K562 (cell line): ENCODE results near the gene SLC22A6. TPM values are rescaled to one million over a fixed set of nuclear protein-coding genes. Genes with fewer than 3 reads are reported as not detected.
A peak's percentile ranks its signal among the peaks of the same experiment; 100 is the strongest.

Source experiments
- ATAC-seq: fragments of 200-7000 bp; cut with Tn5 transposase; 3 replicates; pipeline ENCODE4 v1.9.1; 2020; ENCODE audit warnings: moderate library complexity
- BruUV-seq: library from RNA; stranded (reverse); fragments of 400-500 nt; replicated peaks from 2 replicates; lab custom pipeline; 2021; lab: Mats Ljungman, UMichigan
- CTCF ChIA-PET: fragments of 300-600 bp; formaldehyde crosslinking; extraction: SDS; loops from one replicate; lab custom pipeline; 2021; ENCODE audit warnings: low intra/inter-chr PET ratio; lab: Yijun Ruan, JAX
- POLR2A ChIA-PET: fragments of 300-600, 350-650 bp; sonication (Branson Sonifier 250); formaldehyde crosslinking; extraction: SDS; loops from one replicate; lab custom pipeline; 2021; ENCODE audit warnings: antibody characterized with exemption, inconsistent platforms; lab: Yijun Ruan, JAX
- DNase-seq, 4 experiments: peaks; one replicate each; pipeline versions ENCODE4 v3.0.0 to v3.0.0-alpha.2; 2011 to 2018; ENCODE audit warnings: low spot score in 3 of 4, mixed read lengths in 3 of 4; ENCODE audit errors: extremely low read depth in 1 of 4
- FAIRE-seq: peaks from 2 replicates; lab custom pipeline; 2011; peaks lifted over from hg19 to GRCh38; lab: Jason Lieb, UNC
- H2AFZ ChIP-seq: 2 replicates; pipeline ENCODE4 v1.6.0; 2011; ENCODE audit warnings: low read depth, low read length, control low read depth, inconsistent platforms
- H3K27ac ChIP-seq: fragments of 200-600 bp; 3 replicates; pipeline ENCODE4 v1.8.0; 2011; ENCODE audit warnings: low read depth, mild to moderate bottlenecking, control low read depth, inconsistent platforms, low read length, moderate library complexity, mixed read lengths; ENCODE audit errors: extremely low read depth
- H3K27me3 ChIP-seq, 2 experiments: fragments of 300-600 bp in 1 of 2; 2 replicates in 1 of 2; 3 replicates in 1 of 2; pipeline versions ENCODE4 v1.6.0 to v1.8.0; 2011; ENCODE audit warnings: inconsistent platforms in 2 of 2, low read length in 2 of 2, mild to moderate bottlenecking in 1 of 2, mixed read lengths in 1 of 2, moderate library complexity in 1 of 2; ENCODE audit not compliant: control insufficient read depth in 2 of 2, insufficient read depth in 2 of 2
- H3K36me3 ChIP-seq: fragments of 300-600 bp; 3 replicates; pipeline ENCODE4 v1.8.0; 2011; ENCODE audit warnings: mild to moderate bottlenecking, low read length, inconsistent platforms; ENCODE audit not compliant: control insufficient read depth, insufficient read depth
- H3K4me1 ChIP-seq, 2 experiments: fragments of 200-600 bp in 1 of 2; replicated peaks in 1 of 2; 2 replicates in 1 of 2; 3 replicates in 1 of 2; pipeline versions ENCODE4 v1.5.1 to v1.8.0; 2011; ENCODE audit warnings: inconsistent platforms in 2 of 2, low read length in 2 of 2, mild to moderate bottlenecking in 1 of 2, mixed read lengths in 1 of 2, moderate library complexity in 1 of 2; ENCODE audit not compliant: control insufficient read depth in 2 of 2, insufficient read depth in 2 of 2
- H3K4me2 ChIP-seq: 2 replicates; pipeline ENCODE4 v1.6.1; 2011; ENCODE audit warnings: low read length, control low read depth, inconsistent platforms, mixed read lengths; ENCODE audit not compliant: insufficient read depth
- H3K4me3 ChIP-seq: fragments of 200-600 bp; sonication (generic), shearing (Covaris generic); 2 replicates; pipeline ENCODE4 v1.5.1; 2016; ENCODE audit warnings: control low read depth, inconsistent platforms
- H3K79me2 ChIP-seq: fragments of 200-600 bp; 3 replicates; pipeline ENCODE4 v1.8.0; 2011; ENCODE audit warnings: low read length, inconsistent platforms; ENCODE audit not compliant: control insufficient read depth, insufficient read depth
- H3K9ac ChIP-seq, 2 experiments: 2 replicates each; pipeline versions ENCODE4 v1.6.0 to v1.6.1; 2011; ENCODE audit warnings: low read depth in 2 of 2, low read length in 2 of 2, control low read depth in 1 of 2, inconsistent platforms in 1 of 2, mild to moderate bottlenecking in 1 of 2, mixed read lengths in 1 of 2; ENCODE audit not compliant: insufficient read depth in 1 of 2
- H3K9me1 ChIP-seq: one replicate; pipeline ENCODE4 v1.6.0; 2011; ENCODE audit warnings: inconsistent platforms, mild to moderate bottlenecking, low read length, moderate library complexity; ENCODE audit not compliant: control insufficient read depth, insufficient read depth
- H3K9me3 ChIP-seq: replicated peaks from 2 replicates; pipeline ENCODE4 v1.5.1; 2011; ENCODE audit warnings: low read depth, low read length, inconsistent platforms; ENCODE audit not compliant: control insufficient read depth, insufficient read depth
- H4K20me1 ChIP-seq: replicated peaks from 2 replicates; pipeline ENCODE4 v1.6.1; 2011; ENCODE audit warnings: low read length, inconsistent platforms, mixed read lengths; ENCODE audit not compliant: control insufficient read depth, insufficient read depth
- HDAC3 ChIP-seq: fragments of 450-650 bp; IDR thresholded peaks from 2 replicates; pipeline ENCODE4 v1.6.1; 2018; ENCODE audit warnings: borderline replicate concordance, mild to moderate bottlenecking, moderate library complexity; ENCODE audit not compliant: partially characterized antibody
- MBD2 ChIP-seq: sonication (generic); IDR thresholded peaks from 2 replicates; pipeline ENCODE4 v1.6.1; 2016; ENCODE audit warnings: low read depth, borderline replicate concordance
- NR2C2 ChIP-seq, 2 experiments: fragments of 200-800 bp in 1 of 2; sonication (Bioruptor generic) in 1 of 2; sonication (generic) in 1 of 2; formaldehyde crosslinking in 1 of 2; IDR thresholded peaks; 2 replicates each; pipeline versions ENCODE4 v1.6.1 to v1.8.0; 2016 to 2022; ENCODE audit warnings: mild to moderate bottlenecking in 1 of 2, missing compliant biosample characterization in 1 of 2, missing genetic modification characterization in 1 of 2, missing genetic modification reagents in 1 of 2
- RBBP5 ChIP-seq: fragments of 200-600 bp; sonication (generic); IDR thresholded peaks from 2 replicates; pipeline ENCODE4 v1.6.1; 2012; ENCODE audit warnings: borderline replicate concordance, mild to moderate bottlenecking, low read length, control low read depth, inconsistent platforms; ENCODE audit not compliant: insufficient read depth, poor library complexity, severe bottlenecking
- TCF7L2 ChIP-seq: fragments of 150-350 bp; IDR thresholded peaks from 2 replicates; pipeline ENCODE4 v1.6.1; 2016; ENCODE audit warnings: low read depth, mild to moderate bottlenecking, low read length, moderate library complexity
- WGBS: fragments of 100-300 bp; shearing (Covaris generic); methylation state at CpG from one replicate; pipeline ENCODE4 v1.1.6; 2016; ENCODE audit warnings: low coverage, mixed read lengths; ENCODE audit not compliant: insufficient coverage; ENCODE audit errors: missing lambda C conversion rate; 5-methylcytosine and 5-hydroxymethylcytosine counted together
- in situ Hi-C: fragments of 300-500 bp; cut with MboI; formaldehyde crosslinking; loops from 4 replicates; pipeline ENCODE4 v1.15.0; 2018; ENCODE audit warnings: inconsistent platforms, mixed read lengths
- intact Hi-C: fragments of 100-400 bp; cut with micrococcal nuclease; formaldehyde crosslinking; loops from 2 replicates; pipeline ENCODE4 v1.14.2; 2022
- polyA plus RNA-seq, 8 experiments: library from polyadenylated mRNA; depleted of rRNA in 4 of 8; stranded (reverse) in 5 of 8; unstranded in 3 of 8; fragments of >200 nt; fragmentation: Nextera tagmentation in 2 of 8; fragmentation: Illumina TruSeq in 1 of 8; extraction: Ambion mirVana in 2 of 8; extraction: Trizol in 1 of 8; gene quantifications; 2 replicates each; pipeline versions ENCODE4 v1.2.1 to v1.2.3, GENCODE V29; 2011 to 2014; ENCODE audit warnings: inconsistent platforms in 1 of 8, missing spikeins in 1 of 8
- total RNA-seq, 7 experiments: library from RNA; depleted of rRNA in 6 of 7; stranded (reverse); fragments of >200 nt in 6 of 7; fragmentation: Illumina TruSeq in 2 of 7; extraction: Trizol in 2 of 7; gene quantifications; 2 replicates each; pipeline versions ENCODE4 v1.2.1 to v1.2.3, GENCODE V29; 2011 to 2021; ENCODE audit warnings: low replicate concordance in 1 of 7
- TF ChIP-seq, protein P1 (sequence below), 2 experiments: IDR thresholded peaks in 1 of 2; conservative IDR thresholded peaks in 1 of 2; 2 replicates each; pipeline ENCODE4 v1.6.1; 2016; ENCODE audit warnings: low read depth in 2 of 2, mild to moderate bottlenecking in 1 of 2, missing compliant biosample characterization in 1 of 2, missing genetic modification characterization in 1 of 2, moderate library complexity in 1 of 2
- TF ChIP-seq, protein P2 (sequence below): fragments of 450-650 bp; conservative IDR thresholded peaks from 2 replicates; pipeline ENCODE4 v1.6.1; 2016; ENCODE audit warnings: missing genetic modification characterization, low read depth, mild to moderate bottlenecking, missing compliant biosample characterization, moderate library complexity

The SLC22A6 gene
- total and polyA plus RNA-seq, 9 of the 15 experiments (the other 6 are each of a cell fraction or from before 2014, with no cell fraction given) = not detected

DNA sequence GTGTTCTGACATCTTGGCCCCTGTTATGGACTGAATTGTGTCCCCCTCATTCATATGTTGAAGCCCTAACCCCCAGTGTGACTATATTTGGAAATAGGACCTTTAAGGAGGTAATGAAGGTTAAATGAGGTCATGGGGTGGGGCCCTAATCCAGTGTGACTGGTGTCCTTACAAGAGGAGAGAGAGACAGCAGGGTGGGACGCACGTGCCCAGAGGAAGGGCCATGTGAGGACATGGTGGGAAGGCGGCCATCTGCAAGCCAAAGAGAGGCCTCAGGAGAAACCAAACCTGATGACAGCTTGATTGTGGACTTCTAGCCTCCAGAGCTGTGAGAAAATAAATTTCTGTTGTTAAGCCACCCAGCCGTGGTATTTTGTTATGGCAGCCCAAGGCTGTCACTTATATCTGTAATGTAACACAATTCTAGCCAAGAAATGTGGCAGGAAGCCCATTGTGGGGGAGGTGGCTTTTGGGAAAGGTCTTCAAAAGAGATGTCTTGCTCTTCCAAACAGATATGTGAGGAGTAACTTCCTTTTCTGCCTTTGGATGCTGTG is 23.7 kb downstream of the SLC22A6 start:
- H3K36me3 ChIP-seq = no peaks in the 10 kb centered on the region
- ChIA-PET CTCF (no interaction called here), POLR2A (interaction anchor here (0.5 kb wide), 1 partner anchor 39 kb away, joined by 4 read pairs; no protein-coding TSS in a partner anchor)
- FAIRE-seq (no peak), ATAC-seq (no peak; the same call in 2 of the 3 replicates), DNase-seq (no peak)
- in situ Hi-C loops = no loop called here
- H3K79me2 ChIP-seq = no peaks in the 10 kb centered on the region
- WGBS = 8% methylated on average over 4 of the region's 4 CpGs
- no peaks in the 10 kb centered on the region; the same call in 1 of the 2 replicates for H4K20me1 ChIP-seq
- H3K9ac ChIP-seq = no peak overlapping the region; a peak in 1 of 4 replicates
- H3K9me3 ChIP-seq = no peaks in the 10 kb centered on the region
- H3K9me1 ChIP-seq = no peaks in the 10 kb centered on the region
- intact Hi-C loops = no loop called here
- no peak overlapping the region for H3K27ac ChIP-seq
- H3K4me3 ChIP-seq = no peak overlapping the region
- peaks cover 8 to 11% of the 10 kb centered on the region in 2 experiments; a peak in 3 of 5 replicates for H3K27me3 ChIP-seq
- H3K4me1 ChIP-seq = peaks cover 0 to 3% of the 10 kb centered on the region in 2 experiments; a peak in 1 of 5 replicates
- no peak overlapping the region for H2AFZ ChIP-seq
- BruUV-seq = no TSS peak
- H3K4me2 ChIP-seq = no peak overlapping the region
- TF ChIP-seq NR2C2 (CRISPR knock-in tag; IDR thresholded peaks at IDR 0.05) (no peak), NR2C2 (tag; IDR thresholded peaks at IDR 0.05) (0 out of 2 replicates have a peak, but pooled peaks have one; percentile 16), TCF7L2 (no peak), MBD2 (no peak), RBBP5 (no peak), HDAC3 (no peak)
- TF ChIP-seq, protein P1, sequence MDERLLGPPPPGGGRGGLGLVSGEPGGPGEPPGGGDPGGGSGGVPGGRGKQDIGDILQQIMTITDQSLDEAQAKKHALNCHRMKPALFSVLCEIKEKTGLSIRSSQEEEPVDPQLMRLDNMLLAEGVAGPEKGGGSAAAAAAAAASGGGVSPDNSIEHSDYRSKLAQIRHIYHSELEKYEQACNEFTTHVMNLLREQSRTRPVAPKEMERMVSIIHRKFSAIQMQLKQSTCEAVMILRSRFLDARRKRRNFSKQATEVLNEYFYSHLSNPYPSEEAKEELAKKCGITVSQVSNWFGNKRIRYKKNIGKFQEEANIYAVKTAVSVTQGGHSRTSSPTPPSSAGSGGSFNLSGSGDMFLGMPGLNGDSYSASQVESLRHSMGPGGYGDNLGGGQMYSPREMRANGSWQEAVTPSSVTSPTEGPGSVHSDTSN (CRISPR knock-in tag; IDR thresholded peaks at IDR 0.05; ENCODE audit: low read depth) = no peak
- TF ChIP-seq, protein P1 (tag; conservative IDR thresholded peaks at IDR 0.05; ENCODE audit: low read depth) = peak; percentile 59
- TF ChIP-seq, protein P2, sequence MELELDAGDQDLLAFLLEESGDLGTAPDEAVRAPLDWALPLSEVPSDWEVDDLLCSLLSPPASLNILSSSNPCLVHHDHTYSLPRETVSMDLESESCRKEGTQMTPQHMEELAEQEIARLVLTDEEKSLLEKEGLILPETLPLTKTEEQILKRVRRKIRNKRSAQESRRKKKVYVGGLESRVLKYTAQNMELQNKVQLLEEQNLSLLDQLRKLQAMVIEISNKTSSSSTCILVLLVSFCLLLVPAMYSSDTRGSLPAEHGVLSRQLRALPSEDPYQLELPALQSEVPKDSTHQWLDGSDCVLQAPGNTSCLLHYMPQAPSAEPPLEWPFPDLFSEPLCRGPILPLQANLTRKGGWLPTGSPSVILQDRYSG = 0 out of 2 replicates have a peak, but pooled peaks have one; percentile 54
